SK-N-SH (cell line): ENCODE results near the gene NOTO. TPM values are rescaled to one million over a fixed set of nuclear protein-coding genes. Genes with fewer than 3 reads are reported as not detected.

Experiments
- CTCF ChIA-PET: fragments of 300-600, 350-600 bp; formaldehyde crosslinking; extraction: SDS; loops from one replicate; lab custom pipeline; 2021; lab: Yijun Ruan, JAX
- POLR2A ChIA-PET: fragments of 350-600 bp; sonication (Branson Sonifier 250); formaldehyde crosslinking; extraction: SDS; loops from one replicate; lab custom pipeline; 2020; ENCODE audit warnings: antibody characterized with exemption, inconsistent platforms; lab: Yijun Ruan, JAX
- DNase-seq: peaks from one replicate; pipeline ENCODE4 v3.0.0; 2012
- H2AFZ ChIP-seq: fragments of 200-600 bp; sonication (generic); 2 replicates; pipeline ENCODE4 v1.8.1; 2016; ENCODE audit warnings: antibody characterized with exemption, mild to moderate bottlenecking, low read depth
- H3F3A ChIP-seq: fragments of 200-600 bp; sonication (generic); replicated peaks from 2 replicates; pipeline ENCODE3; 2016; ENCODE audit warnings: antibody characterized with exemption, mild to moderate bottlenecking; ENCODE audit not compliant: insufficient read depth
- H3K27ac ChIP-seq, 2 experiments: fragments of 200-500 bp in 1 of 2; fragments of 200-600 bp in 1 of 2; sonication (Bioruptor generic) in 1 of 2; sonication (generic), shearing (Covaris generic) in 1 of 2; 2 replicates each; pipeline versions ENCODE4 v1.5.1 to v1.6.1; 2014 to 2016; ENCODE audit warnings: low read depth in 2 of 2, inconsistent platforms in 1 of 2, low read length in 1 of 2, mild to moderate bottlenecking in 1 of 2, mixed read lengths in 1 of 2
- H3K27me3 ChIP-seq: fragments of 200-600 bp; sonication (generic), shearing (Covaris generic); 2 replicates; pipeline ENCODE4 v1.6.1; 2016; ENCODE audit warnings: mixed run types; ENCODE audit not compliant: insufficient read depth
- H3K36me3 ChIP-seq, 2 experiments: fragments of 200-500 bp in 1 of 2; fragments of 200-600 bp in 1 of 2; sonication (Bioruptor generic) in 1 of 2; sonication (generic) in 1 of 2; replicated peaks in 1 of 2; 2 replicates each; pipeline versions ENCODE3 to v1.5.1; 2014 to 2016; ENCODE audit warnings: low read length in 1 of 2, mild to moderate bottlenecking in 1 of 2; ENCODE audit not compliant: insufficient read depth in 2 of 2, control insufficient read depth in 1 of 2
- H3K4me1 ChIP-seq, 2 experiments: fragments of 200-500 bp in 1 of 2; fragments of 200-600 bp in 1 of 2; sonication (Bioruptor generic) in 1 of 2; sonication (generic), shearing (Covaris generic) in 1 of 2; 2 replicates each; pipeline versions ENCODE4 v1.5.1 to v1.6.1; 2014 to 2016; ENCODE audit warnings: low read depth in 1 of 2, low read length in 1 of 2, mixed run types in 1 of 2; ENCODE audit not compliant: insufficient read depth in 2 of 2, control insufficient read depth in 1 of 2
- H3K4me2 ChIP-seq: fragments of 200-600 bp; sonication (generic), shearing (Covaris generic); 2 replicates; pipeline ENCODE4 v1.6.1; 2017; ENCODE audit warnings: mixed run types
- H3K4me3 ChIP-seq, 2 experiments: fragments of 200-500 bp in 1 of 2; fragments of 200-600 bp in 1 of 2; sonication (Bioruptor generic) in 1 of 2; sonication (generic), shearing (Covaris generic) in 1 of 2; 2 replicates each; pipeline versions ENCODE4 v1.5.1 to v1.8.1; 2014 to 2016; ENCODE audit warnings: low read depth in 2 of 2, inconsistent platforms in 1 of 2, low read length in 1 of 2, mild to moderate bottlenecking in 1 of 2, mixed read lengths in 1 of 2, moderate library complexity in 1 of 2
- H3K79me2 ChIP-seq: fragments of 200-600 bp; sonication (generic); 2 replicates; pipeline ENCODE4 v1.8.1; 2017; ENCODE audit warnings: mild to moderate bottlenecking; ENCODE audit not compliant: insufficient read depth
- H3K9ac ChIP-seq: fragments of 200-600 bp; sonication (generic); 2 replicates; pipeline ENCODE4 v1.6.1; 2017; ENCODE audit warnings: mixed run types
- H3K9me2 ChIP-seq: fragments of 200-600 bp; sonication (generic); 2 replicates; pipeline ENCODE4 v1.6.1; 2017; ENCODE audit warnings: mixed run types
- H3K9me3 ChIP-seq: fragments of 200-600 bp; sonication (generic); 2 replicates; pipeline ENCODE4 v1.6.1; 2017; ENCODE audit warnings: mixed run types, mild to moderate bottlenecking, moderate library complexity
- H4K20me1 ChIP-seq: fragments of 200-600 bp; sonication (generic); 2 replicates; pipeline ENCODE4 v1.6.1; 2017; ENCODE audit warnings: mild to moderate bottlenecking, mixed run types; ENCODE audit not compliant: insufficient read depth
- CHD2 ChIP-seq: fragments of 150-350 bp; IDR thresholded peaks from 2 replicates; pipeline ENCODE4 v1.6.1; 2018; ENCODE audit warnings: low read length; ENCODE audit not compliant: partially characterized antibody
- EP300 ChIP-seq, 2 experiments: IDR thresholded peaks; 2 replicates each; pipeline versions ENCODE4 v1.4.0 to v1.6.1; 2012; ENCODE audit warnings: borderline replicate concordance in 1 of 2, low read depth in 1 of 2, low read length in 1 of 2
- FOXJ3 ChIP-seq: sonication (generic); formaldehyde crosslinking; IDR thresholded peaks from 2 replicates; pipeline ENCODE4 v1.5.1; 2020; ENCODE audit warnings: mild to moderate bottlenecking, missing genetic modification reagents
- GABPA ChIP-seq: IDR thresholded peaks from 2 replicates; pipeline ENCODE4 v1.4.0; 2012; ENCODE audit warnings: low read depth, mild to moderate bottlenecking
- GATA2 ChIP-seq: sonication (generic); formaldehyde crosslinking; IDR thresholded peaks from 2 replicates; pipeline ENCODE4 v1.5.0; 2020; ENCODE audit warnings: mild to moderate bottlenecking, missing genetic modification reagents
- JUND ChIP-seq: IDR thresholded peaks from 2 replicates; pipeline ENCODE4 v1.4.0; 2012
- MEF2A ChIP-seq: IDR thresholded peaks from 2 replicates; pipeline ENCODE4 v1.4.0; 2012; ENCODE audit warnings: low read depth, borderline replicate concordance
- MXI1 ChIP-seq: IDR thresholded peaks from 2 replicates; pipeline ENCODE4 v1.6.1; 2012; ENCODE audit warnings: mild to moderate bottlenecking, low read depth, low read length, improper control_type of control experiment
- NFIC ChIP-seq: IDR thresholded peaks from 2 replicates; pipeline ENCODE4 v1.4.0; 2012; ENCODE audit warnings: borderline replicate concordance
- POLR2AphosphoS5 ChIP-seq: IDR thresholded peaks from 2 replicates; pipeline ENCODE4 v1.6.1; 2012; ENCODE audit warnings: low read depth, low read length
- RCOR1 ChIP-seq: fragments of 150-350 bp; IDR thresholded peaks from 2 replicates; pipeline ENCODE4 v1.6.1; 2017; ENCODE audit warnings: antibody characterized with exemption, low read length
- SIN3A ChIP-seq: IDR thresholded peaks from 2 replicates; pipeline ENCODE4 v1.6.1; 2012; ENCODE audit warnings: low read depth, mild to moderate bottlenecking, low read length, moderate library complexity, borderline replicate concordance
- TCF12 ChIP-seq: IDR thresholded peaks from 2 replicates; pipeline ENCODE4 v1.4.0; 2012
- YY1 ChIP-seq: IDR thresholded peaks from 2 replicates; pipeline ENCODE4 v1.4.0; 2012; ENCODE audit warnings: low read depth, mild to moderate bottlenecking
- WGBS: methylation state at CpG from one replicate; pipeline ENCODE4 v1.1.6; 2017; ENCODE audit warnings: low lambda C conversion rate; 5-methylcytosine and 5-hydroxymethylcytosine counted together
- polyA plus RNA-seq, 3 experiments: library from polyadenylated mRNA; depleted of rRNA; stranded (reverse); fragments of >200 nt; gene quantifications; 2 replicates each; pipeline ENCODE4 v1.2.3, GENCODE V29; 2012
- TF ChIP-seq, protein P1 (sequence below): fragments of 200-600 bp; sonication (generic); IDR thresholded peaks from 2 replicates; pipeline ENCODE4 v1.6.1; 2017; ENCODE audit warnings: antibody characterized with exemption, mild to moderate bottlenecking, moderate library complexity
- TF ChIP-seq, protein P2 (sequence below): IDR thresholded peaks from 2 replicates; pipeline ENCODE4 v1.6.1; 2012; ENCODE audit warnings: mild to moderate bottlenecking, low read depth, low read length, moderate library complexity

NOTO gene
- polyA plus RNA-seq, 1 of the 3 experiments (the other 2 are of a cell fraction), result not detected

DNA sequence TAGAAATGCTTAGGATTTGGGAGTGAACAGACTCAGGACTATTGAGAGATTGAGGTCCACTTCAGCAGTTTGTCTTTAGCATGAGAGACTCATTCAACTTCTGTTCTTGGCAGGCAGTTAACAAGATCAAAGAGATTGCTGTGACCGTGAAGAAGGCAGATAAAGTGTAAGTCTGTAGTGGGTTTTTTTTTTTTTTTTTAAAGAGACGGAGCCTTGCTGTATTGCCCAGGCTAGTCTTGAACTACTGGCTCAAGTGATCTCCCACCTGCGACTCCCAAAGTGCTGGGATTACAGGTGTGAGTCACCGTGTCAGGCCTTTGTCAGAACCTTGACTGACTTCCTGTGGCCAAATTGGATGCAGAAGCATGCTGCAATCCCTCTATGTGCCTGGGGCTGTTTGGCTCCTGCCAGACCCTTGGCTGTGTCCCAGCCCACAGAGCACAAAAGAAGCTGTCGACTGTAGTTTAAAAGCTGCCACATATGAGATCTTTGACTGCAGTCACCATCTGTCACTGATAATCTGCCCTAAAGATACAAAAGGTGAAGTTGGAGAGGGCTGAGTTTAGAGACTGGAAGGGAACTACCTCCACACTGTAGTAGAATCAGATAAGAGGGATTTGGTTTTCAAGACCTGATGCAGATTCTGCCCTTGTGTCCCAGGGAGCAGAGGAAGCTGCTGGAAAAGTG is 41.7 kb downstream of the NOTO start:
- peak; percentile 74 for DNase-seq
- no peaks in the 10 kb centered on the region for H3K9me2 ChIP-seq
- no peaks in the 10 kb centered on the region for H3K27me3 ChIP-seq
- ChIA-PET CTCF (interaction anchor here (0.6 to 3.5 kb wide), 7 partner anchors 10 to 436 kb away, joined by 3 to 19 read pairs (median 3); partner anchors contain the start of gene CCT7), POLR2A (interaction anchor here (0.9 to 1.5 kb wide), 5 partner anchors 9 to 13 kb away, joined by 3 to 13 read pairs (median 6); partner anchors contain the start of genes CCT7 and PRADC1)
- H3K79me2 ChIP-seq, result peaks cover 55% of the 10 kb centered on the region
- peak overlapping the region in 1 of 2 experiments; percentile 81; a peak in 2 of 4 replicates for H3K27ac ChIP-seq
- TF ChIP-seq YY1, result no peak
- TF ChIP-seq TCF12, result peak; percentile 12; the same call in 1 of the 2 replicates
- peak; percentile 52; the same call in 1 of the 2 replicates for TF ChIP-seq FOXJ3
- TF ChIP-seq JUND, result no peak
- TF ChIP-seq, protein P1, sequence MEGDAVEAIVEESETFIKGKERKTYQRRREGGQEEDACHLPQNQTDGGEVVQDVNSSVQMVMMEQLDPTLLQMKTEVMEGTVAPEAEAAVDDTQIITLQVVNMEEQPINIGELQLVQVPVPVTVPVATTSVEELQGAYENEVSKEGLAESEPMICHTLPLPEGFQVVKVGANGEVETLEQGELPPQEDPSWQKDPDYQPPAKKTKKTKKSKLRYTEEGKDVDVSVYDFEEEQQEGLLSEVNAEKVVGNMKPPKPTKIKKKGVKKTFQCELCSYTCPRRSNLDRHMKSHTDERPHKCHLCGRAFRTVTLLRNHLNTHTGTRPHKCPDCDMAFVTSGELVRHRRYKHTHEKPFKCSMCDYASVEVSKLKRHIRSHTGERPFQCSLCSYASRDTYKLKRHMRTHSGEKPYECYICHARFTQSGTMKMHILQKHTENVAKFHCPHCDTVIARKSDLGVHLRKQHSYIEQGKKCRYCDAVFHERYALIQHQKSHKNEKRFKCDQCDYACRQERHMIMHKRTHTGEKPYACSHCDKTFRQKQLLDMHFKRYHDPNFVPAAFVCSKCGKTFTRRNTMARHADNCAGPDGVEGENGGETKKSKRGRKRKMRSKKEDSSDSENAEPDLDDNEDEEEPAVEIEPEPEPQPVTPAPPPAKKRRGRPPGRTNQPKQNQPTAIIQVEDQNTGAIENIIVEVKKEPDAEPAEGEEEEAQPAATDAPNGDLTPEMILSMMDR, result no peak
- TF ChIP-seq CHD2, result peak; percentile 53
- TF ChIP-seq NFIC, result 0 out of 2 replicates have a peak, but pooled peaks have one; percentile 24
- peak; percentile 60 for TF ChIP-seq GATA2 (CRISPR knock-in tag)
- no peak for TF ChIP-seq POLR2AphosphoS5
- no peak for TF ChIP-seq MEF2A
- peak; percentile 81; the same call in 1 of the 2 replicates for TF ChIP-seq MXI1
- TF ChIP-seq EP300 (IDR thresholded peaks at IDR 0.05; ENCODE audit: borderline replicate concordance in 1 of 2, low read depth in 1 of 2, low read length in 1 of 2), result peak in 1 of 2 experiments; percentile 77; a peak in 2 of 4 replicates
- peak; percentile 88 for TF ChIP-seq RCOR1
- TF ChIP-seq, all 33 proteins: peak for 8
- WGBS, result 25% methylated on average over 5 of the region's 5 CpGs
- no peaks in the 10 kb centered on the region for H3K9me3 ChIP-seq
- H3K36me3 ChIP-seq, result peaks cover 89% of the 10 kb centered on the region in 2 experiments
- peaks cover 6% of the 10 kb centered on the region for H3F3A ChIP-seq
- H3K9ac ChIP-seq, result no peak overlapping the region
- H2AFZ ChIP-seq, result no peak overlapping the region
- no peak overlapping the region for H3K4me3 ChIP-seq
- peaks cover 58% of the 10 kb centered on the region for H4K20me1 ChIP-seq
- H3K4me1 ChIP-seq, result peaks cover 0 to 22% of the 10 kb centered on the region in 2 experiments; a peak in 2 of 4 replicates
- H3K4me2 ChIP-seq, result no peak overlapping the region

DNA sequence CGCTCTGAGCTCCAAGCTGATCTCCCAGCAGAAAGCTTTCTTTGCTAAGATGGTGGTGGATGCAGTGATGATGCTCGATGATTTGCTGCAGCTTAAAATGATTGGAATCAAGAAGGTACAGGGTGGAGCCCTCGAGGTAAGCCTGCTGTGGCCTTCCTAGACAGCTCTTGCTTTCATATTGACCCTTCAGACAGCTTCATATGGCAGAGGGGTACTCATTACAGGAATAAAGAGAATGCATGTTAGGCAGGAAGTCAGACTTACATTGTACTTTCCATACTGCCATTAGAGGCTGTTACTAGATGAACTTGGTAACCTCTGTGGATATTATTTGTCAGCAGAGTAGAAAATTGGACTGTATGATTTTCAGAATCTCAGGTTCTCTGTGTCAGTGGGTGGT is 42.2 kb downstream of the NOTO start:
- Histone ChIP-seq H3F3A (peaks cover 6% of the 10 kb centered on the region), H3K27me3 (no peaks in the 10 kb centered on the region), H4K20me1 (peaks cover 52% of the 10 kb centered on the region), H3K9me2 (no peaks in the 10 kb centered on the region), H3K4me1 (peaks cover 0 to 21% of the 10 kb centered on the region in 2 experiments; a peak in 2 of 4 replicates), H3K4me3 (no peak overlapping the region), H3K27ac (peak overlapping the region in 1 of 2 experiments; percentile 81; a peak in 2 of 4 replicates), H2AFZ (no peak overlapping the region), H3K36me3 (peaks cover 89 to 94% of the 10 kb centered on the region in 2 experiments), H3K4me2 (no peak overlapping the region), H3K9me3 (no peaks in the 10 kb centered on the region), H3K79me2 (peaks cover 49% of the 10 kb centered on the region), H3K9ac (no peak overlapping the region)
- WGBS, result 85% methylated on average over 3 of the region's 3 CpGs
- DNase-seq, result no peak
- ChIA-PET POLR2A (interaction anchor here (0.9 to 1.5 kb wide), 5 partner anchors 8 to 13 kb away, joined by 3 to 13 read pairs (median 6); partner anchors contain the start of genes CCT7 and PRADC1), CTCF (interaction anchor here (0.9 to 3.5 kb wide), 6 partner anchors 10 to 67 kb away, joined by 3 to 19 read pairs (median 4); partner anchors contain the start of gene CCT7)
- TF ChIP-seq, protein P1, result no peak
- TF ChIP-seq FOXJ3 (no peak), SIN3A (no peak), GABPA (no peak)
- TF ChIP-seq, protein P2, sequence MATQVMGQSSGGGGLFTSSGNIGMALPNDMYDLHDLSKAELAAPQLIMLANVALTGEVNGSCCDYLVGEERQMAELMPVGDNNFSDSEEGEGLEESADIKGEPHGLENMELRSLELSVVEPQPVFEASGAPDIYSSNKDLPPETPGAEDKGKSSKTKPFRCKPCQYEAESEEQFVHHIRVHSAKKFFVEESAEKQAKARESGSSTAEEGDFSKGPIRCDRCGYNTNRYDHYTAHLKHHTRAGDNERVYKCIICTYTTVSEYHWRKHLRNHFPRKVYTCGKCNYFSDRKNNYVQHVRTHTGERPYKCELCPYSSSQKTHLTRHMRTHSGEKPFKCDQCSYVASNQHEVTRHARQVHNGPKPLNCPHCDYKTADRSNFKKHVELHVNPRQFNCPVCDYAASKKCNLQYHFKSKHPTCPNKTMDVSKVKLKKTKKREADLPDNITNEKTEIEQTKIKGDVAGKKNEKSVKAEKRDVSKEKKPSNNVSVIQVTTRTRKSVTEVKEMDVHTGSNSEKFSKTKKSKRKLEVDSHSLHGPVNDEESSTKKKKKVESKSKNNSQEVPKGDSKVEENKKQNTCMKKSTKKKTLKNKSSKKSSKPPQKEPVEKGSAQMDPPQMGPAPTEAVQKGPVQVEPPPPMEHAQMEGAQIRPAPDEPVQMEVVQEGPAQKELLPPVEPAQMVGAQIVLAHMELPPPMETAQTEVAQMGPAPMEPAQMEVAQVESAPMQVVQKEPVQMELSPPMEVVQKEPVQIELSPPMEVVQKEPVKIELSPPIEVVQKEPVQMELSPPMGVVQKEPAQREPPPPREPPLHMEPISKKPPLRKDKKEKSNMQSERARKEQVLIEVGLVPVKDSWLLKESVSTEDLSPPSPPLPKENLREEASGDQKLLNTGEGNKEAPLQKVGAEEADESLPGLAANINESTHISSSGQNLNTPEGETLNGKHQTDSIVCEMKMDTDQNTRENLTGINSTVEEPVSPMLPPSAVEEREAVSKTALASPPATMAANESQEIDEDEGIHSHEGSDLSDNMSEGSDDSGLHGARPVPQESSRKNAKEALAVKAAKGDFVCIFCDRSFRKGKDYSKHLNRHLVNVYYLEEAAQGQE, result no peak
